HepG2 (cell line): ENCODE measurements around the gene NCOA5. TPM values are rescaled to one million over a fixed set of nuclear protein-coding genes. Genes with fewer than 3 reads are reported as not detected.

Experiments used
- ARHGAP35 ChIP-seq: sonication (generic); formaldehyde crosslinking; IDR thresholded peaks from 2 replicates; pipeline ENCODE4 v1.9.0; 2022; ENCODE audit warnings: mild to moderate bottlenecking, inconsistent platforms, moderate library complexity, missing genetic modification reagents, borderline replicate concordance
- BCL3 ChIP-seq: sonication (generic); formaldehyde crosslinking; IDR thresholded peaks from 2 replicates; pipeline ENCODE4 v1.5.1; 2020; ENCODE audit warnings: mild to moderate bottlenecking, missing genetic modification reagents, moderate library complexity
- CBFB ChIP-seq: sonication (generic); formaldehyde crosslinking; IDR thresholded peaks from 2 replicates; pipeline ENCODE4 v1.4.0; 2020; ENCODE audit warnings: missing genetic modification reagents
- CCDC6 ChIP-seq: sonication (generic); formaldehyde crosslinking; IDR thresholded peaks from 2 replicates; pipeline ENCODE4 v1.8.1; 2022; ENCODE audit warnings: mild to moderate bottlenecking, missing genetic modification reagents, moderate library complexity
- FLYWCH1 ChIP-seq: sonication (generic); formaldehyde crosslinking; IDR thresholded peaks from 2 replicates; pipeline ENCODE4 v1.8.1; 2023; ENCODE audit warnings: mild to moderate bottlenecking, missing genetic modification reagents
- FOXM1 ChIP-seq: sonication (generic); formaldehyde crosslinking; IDR thresholded peaks from 2 replicates; pipeline ENCODE4 v1.5.0; 2020; ENCODE audit warnings: missing genetic modification reagents
- FOXO1 ChIP-seq: sonication (generic); formaldehyde crosslinking; IDR thresholded peaks from 2 replicates; pipeline ENCODE4 v1.4.0; 2020; ENCODE audit warnings: missing genetic modification reagents
- GABPB1 ChIP-seq: IDR thresholded peaks from 2 replicates; pipeline ENCODE4 v1.6.1; 2016; ENCODE audit warnings: mild to moderate bottlenecking, missing genetic modification reagents, moderate library complexity, missing compliant biosample characterization
- MNT ChIP-seq: fragments of 450-650 bp; IDR thresholded peaks from 2 replicates; pipeline ENCODE4 v1.6.1; 2016
- NCOA1 ChIP-seq: sonication (generic); formaldehyde crosslinking; IDR thresholded peaks from 2 replicates; pipeline ENCODE4 v1.9.0; 2021; ENCODE audit warnings: missing genetic modification reagents
- NCOR1 ChIP-seq: fragments of 200-600 bp; sonication (generic); IDR thresholded peaks from 2 replicates; pipeline ENCODE4 v1.7.0; 2017; ENCODE audit warnings: antibody characterized with exemption, low read length, borderline replicate concordance
- NPAS2 ChIP-seq: sonication (generic); formaldehyde crosslinking; IDR thresholded peaks from 2 replicates; pipeline ENCODE4 v1.8.0; 2022; ENCODE audit warnings: mild to moderate bottlenecking, missing genetic modification reagents, borderline replicate concordance
- RBM39 ChIP-seq: fragments of 200-400 bp; formaldehyde crosslinking; IDR thresholded peaks from one replicate; pipeline ENCODE4 v1.6.1; 2018; ENCODE audit warnings: antibody characterized with exemption, mild to moderate bottlenecking, low read depth, low read length; ENCODE audit not compliant: poor library complexity, severe bottlenecking
- SALL1 ChIP-seq: sonication (generic); formaldehyde crosslinking; IDR thresholded peaks from 2 replicates; pipeline ENCODE4 v1.8.0; 2022; ENCODE audit warnings: mild to moderate bottlenecking, missing genetic modification reagents
- SIX1 ChIP-seq: sonication (generic); formaldehyde crosslinking; IDR thresholded peaks from 2 replicates; pipeline ENCODE4 v1.4.0; 2020; ENCODE audit warnings: missing genetic modification reagents, borderline replicate concordance
- SRF ChIP-seq: IDR thresholded peaks from 2 replicates; pipeline ENCODE4 v1.6.1; 2011; ENCODE audit warnings: mild to moderate bottlenecking, low read depth, low read length, moderate library complexity
- SRSF1 ChIP-seq: fragments of 200-400 bp; formaldehyde crosslinking; optimal IDR thresholded peaks from 2 replicates; pipeline ENCODE3; 2017; ENCODE audit warnings: mild to moderate bottlenecking, low read depth, low read length, moderate library complexity
- ZBTB37 ChIP-seq: sonication (generic); formaldehyde crosslinking; IDR thresholded peaks from 2 replicates; pipeline ENCODE4 v1.4.0; 2020; ENCODE audit warnings: mild to moderate bottlenecking, missing genetic modification reagents
- ZNF333 ChIP-seq: sonication (generic); formaldehyde crosslinking; IDR thresholded peaks from 2 replicates; pipeline ENCODE4 v1.4.0; 2020; ENCODE audit warnings: mild to moderate bottlenecking, missing genetic modification reagents, borderline replicate concordance
- ZNF550 ChIP-seq: sonication (generic); formaldehyde crosslinking; IDR thresholded peaks from 2 replicates; pipeline ENCODE4 v1.4.0; 2020; ENCODE audit warnings: mild to moderate bottlenecking, missing genetic modification reagents, borderline replicate concordance
- ZNF615 ChIP-seq: sonication (generic); formaldehyde crosslinking; IDR thresholded peaks from 2 replicates; pipeline ENCODE4 v1.5.0; 2020; ENCODE audit warnings: mild to moderate bottlenecking, missing genetic modification reagents, borderline replicate concordance
- ZNF704 ChIP-seq: sonication (generic); formaldehyde crosslinking; IDR thresholded peaks from 2 replicates; pipeline ENCODE4 v1.8.1; 2023; ENCODE audit warnings: mild to moderate bottlenecking, inconsistent platforms, moderate library complexity, missing genetic modification reagents, borderline replicate concordance
- ZNF792 ChIP-seq: IDR thresholded peaks from 2 replicates; pipeline ENCODE4 v1.6.1; 2016
- polyA plus RNA-seq, 8 experiments: library from polyadenylated mRNA; depleted of rRNA in 3 of 8; stranded (reverse) in 7 of 8; unstranded in 1 of 8; fragments of >200 nt; fragmentation: Illumina TruSeq in 4 of 8; extraction: Trizol in 4 of 8; gene quantifications; 2 replicates each; pipeline versions ENCODE4 v1.2.1 to v1.2.3, GENCODE V29; 2011 to 2016; ENCODE audit warnings: low read depth in 4 of 8, missing spikeins in 1 of 8, mixed read lengths in 1 of 8; ENCODE audit not compliant: insufficient read depth in 1 of 8
- total RNA-seq, 5 experiments: library from RNA; depleted of rRNA; stranded (reverse); fragments of >200 nt; fragmentation: Illumina TruSeq; extraction: Trizol; gene quantifications; 2 replicates each; pipeline ENCODE4 v1.2.3, GENCODE V29; 2016; ENCODE audit warnings: low read depth in 1 of 5

The NCOA5 gene
- total and polyA plus RNA-seq, 2 of the 13 experiments (the other 11 are each of a cell fraction or from before 2014, with no cell fraction given), result 16.5 to 28.4 TPM

GRCh38 chr20:46027245-46027853, 62.4 kb downstream of the NCOA5 start (continued):
- no peak for TF ChIP-seq FOXO1 (CRISPR knock-in tag)
- TF ChIP-seq CBFB, result no peak
- no peak for TF ChIP-seq FOXM1
- TF ChIP-seq SRF, result no peak
- TF ChIP-seq ZNF792 (CRISPR knock-in tag), result peak; percentile 64; the same call in 1 of the 2 replicates
- no peak for TF ChIP-seq NPAS2 (CRISPR knock-in tag)
- no peak for TF ChIP-seq NCOR1
- no peak for TF ChIP-seq SRSF1
- no peak for TF ChIP-seq ZNF615
- no peak for TF ChIP-seq GABPB1 (CRISPR knock-in tag)
- no peak for TF ChIP-seq ZNF704 (CRISPR knock-in tag)
- TF ChIP-seq NCOA1 (CRISPR knock-in tag), result no peak
- TF ChIP-seq SALL1 (CRISPR knock-in tag), result peak; percentile 35; the same call in 1 of the 2 replicates
- TF ChIP-seq ZBTB37 (CRISPR knock-in tag), result no peak
- TF ChIP-seq ARHGAP35, result 0 out of 2 replicates have a peak, but pooled peaks have one; percentile 22
- no peak for TF ChIP-seq FLYWCH1 (CRISPR knock-in tag)
- TF ChIP-seq RBM39, result no peak
- TF ChIP-seq ZNF550 (CRISPR knock-in tag), result no peak
- no peak for TF ChIP-seq BCL3 (CRISPR knock-in tag)
- TF ChIP-seq ZNF333 (CRISPR knock-in tag), result no peak; the same call in 1 of the 2 replicates
- no peak for TF ChIP-seq CCDC6 (CRISPR knock-in tag)
- no peak for TF ChIP-seq MNT
- TF ChIP-seq SIX1 (CRISPR knock-in tag), result no peak
